MM.1S (cell line): Measurements from ENCODE around the gene TTYH2.

Source experiments
- DNase-seq: peaks from one replicate; pipeline ENCODE4 v3.0.0-alpha.2; 2015
- H2AFZ ChIP-seq: fragments of 300-600 bp; sonication (generic); 2 replicates; pipeline ENCODE4 v1.6.0; 2016; ENCODE audit warnings: antibody characterized with exemption, low read length
- H3F3A ChIP-seq: fragments of 300-600 bp; sonication (generic); 2 replicates; pipeline ENCODE4 v1.6.1; 2016; ENCODE audit warnings: mild to moderate bottlenecking, antibody characterized with exemption, low read length, moderate library complexity, mixed read lengths; ENCODE audit not compliant: insufficient read depth
- H3K27ac ChIP-seq: fragments of 300-600 bp; sonication (generic); 2 replicates; pipeline ENCODE4 v1.5.1; 2016; ENCODE audit warnings: mild to moderate bottlenecking, low read length
- H3K27me3 ChIP-seq: fragments of 300-600 bp; sonication (generic); replicated peaks from 2 replicates; pipeline ENCODE4 v1.6.0; 2016; ENCODE audit warnings: low read length; ENCODE audit not compliant: insufficient read depth
- H3K36me3 ChIP-seq: fragments of 300-600 bp; sonication (generic); replicated peaks from 2 replicates; pipeline ENCODE4 v1.6.1; 2016; ENCODE audit warnings: mild to moderate bottlenecking, low read length, mixed read lengths; ENCODE audit not compliant: insufficient read depth
- H3K4me1 ChIP-seq: fragments of 300-600 bp; sonication (generic); 2 replicates; pipeline ENCODE4 v1.6.1; 2016; ENCODE audit warnings: low read length, mixed read lengths
- H3K4me2 ChIP-seq: fragments of 300-600 bp; sonication (generic); 2 replicates; pipeline ENCODE4 v1.6.0; 2016; ENCODE audit warnings: low read depth, low read length
- H3K4me3 ChIP-seq: fragments of 300-600 bp; sonication (generic); 2 replicates; pipeline ENCODE4 v1.5.1; 2016; ENCODE audit warnings: low read length, mixed read lengths
- H3K79me2 ChIP-seq: fragments of 300-600 bp; sonication (generic); 2 replicates; pipeline ENCODE4 v1.6.1; 2016; ENCODE audit warnings: mixed run types, low read length, mixed read lengths
- H3K9ac ChIP-seq: fragments of 300-600 bp; sonication (generic); 2 replicates; pipeline ENCODE4 v1.6.1; 2016; ENCODE audit warnings: low read length, mixed read lengths
- H3K9me2 ChIP-seq: fragments of 300-600 bp; sonication (generic); replicated peaks from 2 replicates; pipeline ENCODE4 v1.6.1; 2016; ENCODE audit warnings: mild to moderate bottlenecking, low read length, mixed read lengths; ENCODE audit not compliant: insufficient read depth
- H3K9me3 ChIP-seq: fragments of 300-600 bp; sonication (generic); replicated peaks from 2 replicates; pipeline ENCODE4 v1.6.1; 2016; ENCODE audit warnings: mild to moderate bottlenecking, low read length, mixed read lengths; ENCODE audit not compliant: insufficient read depth
- H4K20me1 ChIP-seq: fragments of 300-600 bp; sonication (generic); 2 replicates; pipeline ENCODE4 v1.6.1; 2016; ENCODE audit warnings: mild to moderate bottlenecking, low read length, moderate library complexity, mixed read lengths; ENCODE audit not compliant: insufficient read depth
- EZH2 ChIP-seq: fragments of 300-600 bp; sonication (generic); optimal IDR thresholded peaks from 2 replicates; pipeline ENCODE3; 2017; ENCODE audit warnings: low read depth, mild to moderate bottlenecking, antibody characterized with exemption, low read length, mixed read lengths
- EZH2phosphoT487 ChIP-seq: fragments of 300-600 bp; sonication (generic); IDR thresholded peaks from 2 replicates; pipeline ENCODE4 v1.6.1; 2018; ENCODE audit warnings: antibody characterized with exemption, low read length
- TF ChIP-seq, protein P1 (sequence below): fragments of 300-600 bp; sonication (generic); IDR thresholded peaks from 2 replicates; pipeline ENCODE4 v1.5.1; 2016; ENCODE audit warnings: antibody characterized with exemption, low read length, mixed read lengths

TTYH2 gene

DNA sequence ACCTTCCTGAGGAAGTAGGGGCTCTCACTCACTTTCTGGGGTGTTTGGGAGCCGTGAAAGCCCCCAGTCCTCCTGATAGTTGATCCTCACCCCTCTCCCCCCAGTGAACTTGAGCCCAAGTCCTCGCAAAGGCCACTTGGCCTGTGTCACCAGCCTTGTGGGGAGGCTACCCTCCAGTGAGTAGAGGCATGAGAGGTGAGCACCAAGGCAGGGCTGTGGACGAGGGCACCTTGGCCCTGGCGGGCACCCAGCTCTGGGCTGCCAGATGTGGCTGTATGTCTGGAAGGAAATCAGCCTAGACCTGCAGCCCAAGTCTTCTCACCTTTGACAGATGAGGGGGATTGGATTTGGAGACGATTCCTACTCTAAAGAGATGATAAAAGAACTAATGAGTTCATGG is 3.1 kb downstream of the TTYH2 start:
- TF ChIP-seq, protein P1, sequence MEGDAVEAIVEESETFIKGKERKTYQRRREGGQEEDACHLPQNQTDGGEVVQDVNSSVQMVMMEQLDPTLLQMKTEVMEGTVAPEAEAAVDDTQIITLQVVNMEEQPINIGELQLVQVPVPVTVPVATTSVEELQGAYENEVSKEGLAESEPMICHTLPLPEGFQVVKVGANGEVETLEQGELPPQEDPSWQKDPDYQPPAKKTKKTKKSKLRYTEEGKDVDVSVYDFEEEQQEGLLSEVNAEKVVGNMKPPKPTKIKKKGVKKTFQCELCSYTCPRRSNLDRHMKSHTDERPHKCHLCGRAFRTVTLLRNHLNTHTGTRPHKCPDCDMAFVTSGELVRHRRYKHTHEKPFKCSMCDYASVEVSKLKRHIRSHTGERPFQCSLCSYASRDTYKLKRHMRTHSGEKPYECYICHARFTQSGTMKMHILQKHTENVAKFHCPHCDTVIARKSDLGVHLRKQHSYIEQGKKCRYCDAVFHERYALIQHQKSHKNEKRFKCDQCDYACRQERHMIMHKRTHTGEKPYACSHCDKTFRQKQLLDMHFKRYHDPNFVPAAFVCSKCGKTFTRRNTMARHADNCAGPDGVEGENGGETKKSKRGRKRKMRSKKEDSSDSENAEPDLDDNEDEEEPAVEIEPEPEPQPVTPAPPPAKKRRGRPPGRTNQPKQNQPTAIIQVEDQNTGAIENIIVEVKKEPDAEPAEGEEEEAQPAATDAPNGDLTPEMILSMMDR: no peak
- TF ChIP-seq EZH2phosphoT487 (no peak), EZH2 (no peak)
- Histone ChIP-seq H3K27ac (no peak overlapping the region), H4K20me1 (no peaks in the 10 kb centered on the region), H3K79me2 (no peaks in the 10 kb centered on the region), H3K27me3 (peaks cover 22% of the 10 kb centered on the region), H3K9me3 (no peaks in the 10 kb centered on the region), H3K9me2 (no peaks in the 10 kb centered on the region), H2AFZ (no peak overlapping the region), H3F3A (peaks cover 17% of the 10 kb centered on the region), H3K9ac (no peak overlapping the region), H3K4me1 (peaks cover 4% of the 10 kb centered on the region; the same call in 1 of the 2 replicates), H3K36me3 (no peaks in the 10 kb centered on the region), H3K4me2 (no peak overlapping the region), H3K4me3 (no peak overlapping the region)
- no peak for DNase-seq

GRCh38 chr17:74217037-74217730 is 3.8 kb downstream of the TTYH2 start:
- H3K9me3 ChIP-seq: no peaks in the 10 kb centered on the region
- no peak overlapping the region for H2AFZ ChIP-seq
- no peaks in the 10 kb centered on the region for H4K20me1 ChIP-seq
- H3K27ac ChIP-seq: no peak overlapping the region
- TF ChIP-seq EZH2phosphoT487: no peak
- TF ChIP-seq, protein P1: no peak
- no peak for TF ChIP-seq EZH2
- peaks cover 11% of the 10 kb centered on the region for H3F3A ChIP-seq
- DNase-seq: no peak
- H3K36me3 ChIP-seq: no peaks in the 10 kb centered on the region
- no peak overlapping the region for H3K4me3 ChIP-seq
- no peak overlapping the region for H3K4me2 ChIP-seq
- peaks cover 22% of the 10 kb centered on the region for H3K27me3 ChIP-seq
- H3K9ac ChIP-seq: no peak overlapping the region
- no peaks in the 10 kb centered on the region for H3K79me2 ChIP-seq
- peaks cover 4% of the 10 kb centered on the region; the same call in 1 of the 2 replicates for H3K4me1 ChIP-seq
- no peaks in the 10 kb centered on the region for H3K9me2 ChIP-seq

DNA sequence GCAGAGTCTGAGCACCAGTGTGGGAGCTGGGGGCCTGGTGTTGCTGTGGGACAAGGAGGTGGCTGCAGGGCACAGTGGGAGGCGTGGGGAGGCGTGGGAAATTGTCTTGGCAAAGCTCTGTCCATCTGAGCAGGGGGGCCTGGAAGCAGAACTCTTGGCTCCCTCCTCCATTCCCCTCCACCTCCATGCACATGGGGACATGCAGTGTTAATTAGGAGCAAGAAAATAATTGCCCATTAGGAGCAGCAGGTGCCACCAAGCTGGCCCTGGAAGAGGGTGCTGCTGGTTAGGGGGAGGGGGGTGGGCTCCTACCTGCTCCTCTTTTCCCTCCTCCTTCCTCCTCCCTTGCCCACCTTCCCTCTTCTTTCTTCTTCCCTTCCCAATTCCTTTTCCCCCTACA is 4.5 kb downstream of the TTYH2 start:
- DNase-seq: no peak
- H3K4me2 ChIP-seq: no peak overlapping the region
- no peaks in the 10 kb centered on the region for H3K9me2 ChIP-seq
- no peaks in the 10 kb centered on the region for H3K79me2 ChIP-seq
- H3F3A ChIP-seq: peaks cover 4% of the 10 kb centered on the region
- no peak overlapping the region for H3K9ac ChIP-seq
- no peaks in the 10 kb centered on the region for H3K4me1 ChIP-seq
- no peaks in the 10 kb centered on the region for H4K20me1 ChIP-seq
- no peaks in the 10 kb centered on the region for H3K36me3 ChIP-seq
- H2AFZ ChIP-seq: no peak overlapping the region
- no peak overlapping the region for H3K4me3 ChIP-seq
- H3K9me3 ChIP-seq: no peaks in the 10 kb centered on the region
- TF ChIP-seq, protein P1: no peak
- H3K27me3 ChIP-seq: peaks cover 22% of the 10 kb centered on the region
- H3K27ac ChIP-seq: no peak overlapping the region
